ENCODE results near the gene DRGX. TPM values are rescaled to one million over a fixed set of nuclear protein-coding genes. Genes with fewer than 3 reads are reported as not detected.

Gene DRGX
- total RNA-seq, 1 experiment from 2014 or later: not detected

DNA sequence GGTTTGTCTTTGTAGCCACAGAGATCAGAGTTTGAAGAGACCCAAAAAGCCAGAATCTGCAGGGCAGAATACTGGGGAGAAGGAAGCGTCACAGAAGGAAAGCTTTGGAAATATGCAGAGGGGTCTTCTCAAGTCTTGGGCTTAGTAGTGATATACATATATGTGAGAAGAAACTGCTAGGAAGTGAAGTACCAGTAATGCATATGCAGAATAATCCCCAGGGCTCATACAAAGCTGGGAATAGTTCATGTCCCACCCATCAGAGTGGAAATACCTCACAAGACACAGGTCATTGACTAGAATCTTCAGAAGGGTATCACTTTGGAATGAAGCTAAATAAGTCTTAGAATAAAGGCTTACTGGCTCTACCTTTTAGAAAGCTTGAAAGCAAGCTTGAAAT lies 57.3 kb downstream of the DRGX start:
- DNase-seq (ENCODE audit: low spot score): no peak

DNA sequence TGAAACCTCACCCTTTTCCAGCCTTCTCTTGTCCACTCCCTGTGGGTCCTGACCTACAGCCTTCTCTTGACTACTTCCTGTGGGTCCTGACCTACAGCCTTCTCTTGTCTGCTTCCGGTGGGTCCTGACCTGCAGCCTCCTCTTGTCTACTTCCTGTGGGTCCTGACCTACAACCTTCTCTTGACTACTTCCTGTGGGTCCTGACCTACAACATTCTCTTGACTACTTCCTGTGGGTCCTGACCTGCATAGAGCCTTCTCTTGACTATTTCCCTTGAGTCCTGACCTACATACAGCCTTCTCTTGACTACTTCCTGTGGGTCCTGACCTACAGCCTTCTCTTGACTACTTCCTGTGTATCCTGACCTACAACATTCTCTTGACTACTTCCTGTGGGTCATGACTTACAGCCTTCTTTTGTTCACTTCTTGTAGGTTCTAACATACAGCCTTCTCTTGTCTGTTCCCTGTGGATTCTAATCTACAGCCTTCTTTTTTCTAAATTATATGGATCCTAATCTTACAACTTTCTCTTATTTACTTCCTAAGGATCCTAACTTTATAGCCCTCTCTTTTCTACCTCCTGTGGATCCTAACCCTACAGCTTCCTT lies 60.4 kb downstream of the DRGX start:
- DNase-seq (ENCODE audit: low spot score): no peak

DNA sequence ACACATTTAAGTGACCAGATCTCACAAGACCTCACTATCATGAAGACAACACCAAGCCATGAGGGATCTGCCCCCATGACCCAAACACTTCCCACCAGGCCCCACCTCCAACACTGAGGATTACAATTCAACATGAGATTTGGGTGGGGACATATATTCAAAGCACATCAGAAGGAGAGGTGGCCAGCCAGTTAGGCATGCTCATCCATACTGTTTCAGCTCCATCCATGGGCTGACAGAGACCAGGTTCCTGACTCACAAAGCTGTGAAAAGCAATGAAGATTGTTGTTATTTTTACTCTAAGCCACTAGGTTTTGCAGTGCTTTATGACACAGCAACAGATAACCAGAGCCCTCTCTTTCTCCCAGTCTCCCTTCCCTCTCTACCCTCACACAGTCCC lies 60.9 kb downstream of the DRGX start:
- DNase-seq (ENCODE audit: low spot score): no peak

DNA sequence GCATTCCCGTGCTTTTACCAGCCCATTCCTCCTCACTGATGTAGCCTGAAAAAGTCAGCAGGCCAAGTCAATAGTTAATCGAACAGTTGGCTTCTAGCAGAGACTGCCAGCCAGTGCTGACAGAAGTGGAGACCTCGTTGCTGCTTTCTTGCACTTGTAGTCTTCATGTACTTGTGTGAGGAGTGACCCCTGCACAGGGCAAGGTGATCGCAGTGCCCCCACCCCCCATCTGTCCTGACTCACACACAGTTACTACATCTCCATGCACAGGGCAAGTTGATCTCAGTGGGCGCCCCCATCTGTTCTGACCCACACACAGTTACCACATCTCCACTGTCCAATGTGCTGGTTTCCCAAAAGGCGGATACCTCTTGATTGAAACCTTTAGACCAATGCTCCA lies 62.7 kb downstream of the DRGX start:
- DNase-seq (ENCODE audit: low spot score): no peak

DNA sequence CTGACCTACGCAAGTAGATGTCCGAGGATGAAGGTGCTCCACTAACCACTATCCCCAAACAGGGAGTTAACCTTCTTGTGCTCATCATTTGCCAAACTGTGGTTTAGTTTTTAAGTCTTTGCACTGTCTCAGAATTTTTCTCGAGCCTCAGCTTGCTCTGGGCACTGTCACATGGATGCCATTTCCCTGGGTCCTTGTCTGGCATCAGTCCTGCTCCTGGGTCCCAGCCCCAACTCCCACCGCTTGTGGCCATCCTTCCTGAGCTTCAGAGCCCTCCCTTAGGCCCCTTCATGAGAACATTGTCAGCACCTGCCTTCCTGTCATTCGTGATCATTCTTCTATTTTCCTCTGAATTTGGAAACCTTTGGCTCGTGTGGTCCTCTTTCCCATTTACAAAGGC lies 63.1 kb downstream of the DRGX start:
- DNase-seq (ENCODE audit: low spot score): no peak

DNA sequence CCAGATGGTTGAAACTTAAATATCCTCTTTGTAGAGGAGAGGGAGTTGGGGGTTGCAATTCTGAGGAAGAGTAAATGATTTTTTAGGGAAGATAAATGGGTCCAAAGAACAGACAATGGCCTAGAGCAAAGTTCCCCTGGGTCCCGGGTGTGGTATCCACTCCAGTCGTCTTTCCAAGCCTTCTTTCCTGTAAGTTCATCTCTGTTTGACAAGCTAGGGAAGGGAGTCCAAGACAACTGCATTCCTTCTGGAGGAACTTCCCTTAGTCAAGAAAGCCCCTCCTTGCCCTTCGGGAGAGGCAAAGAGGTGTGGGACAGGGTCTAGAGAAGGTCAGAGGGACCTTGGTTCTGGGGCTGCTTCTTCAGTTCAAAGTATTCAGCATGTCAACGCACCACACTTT lies 63.6 kb downstream of the DRGX start:
- DNase-seq (ENCODE audit: low spot score): no peak

DNA sequence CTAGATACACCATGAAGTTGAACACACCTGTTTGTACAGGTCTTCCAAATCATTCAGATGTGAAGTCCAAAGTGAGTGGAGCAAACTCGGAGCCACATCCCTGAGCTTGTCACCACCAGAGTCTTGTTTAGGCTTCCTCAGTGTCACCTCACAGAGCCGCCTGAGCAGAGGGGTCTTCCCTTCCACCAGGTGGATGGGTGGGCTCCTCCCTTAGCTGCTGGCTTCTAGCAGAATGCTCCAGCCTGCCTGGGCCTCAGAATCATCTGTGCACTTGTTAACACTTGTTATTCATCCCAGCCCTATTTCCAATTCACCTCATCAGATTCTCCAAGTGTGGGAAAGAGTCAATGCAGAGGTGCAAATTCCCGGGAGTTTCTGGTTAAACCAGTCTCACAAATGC lies 64.5 kb downstream of the DRGX start:
- DNase-seq (ENCODE audit: low spot score): no peak

DNA sequence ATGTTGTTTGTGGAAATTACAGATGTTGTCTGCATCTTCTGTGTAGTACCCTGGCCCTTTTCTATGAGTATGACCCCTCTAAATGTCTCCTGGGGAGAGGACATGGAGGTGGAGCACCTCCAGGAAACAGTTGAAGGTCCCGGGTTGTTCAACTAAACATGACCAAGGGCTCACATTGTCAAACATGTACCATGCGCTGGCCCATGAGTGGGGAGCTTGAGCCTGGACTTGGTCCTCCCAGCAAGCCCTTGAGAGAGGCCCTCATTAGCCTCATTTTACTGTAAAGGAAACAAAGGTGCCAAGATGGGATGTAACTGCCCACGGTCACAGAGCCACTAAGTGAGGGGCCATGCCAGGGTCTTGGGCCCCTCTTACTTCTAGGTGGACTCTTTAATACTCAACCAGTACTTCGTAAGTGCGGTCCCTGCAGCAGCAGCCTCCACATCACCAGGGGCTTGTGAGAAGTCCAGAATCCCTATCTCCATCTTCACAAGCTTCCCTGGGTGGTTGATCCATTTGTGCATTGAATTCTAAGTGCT lies 65.7 kb downstream of the DRGX start:
- no peak for DNase-seq (ENCODE audit: low spot score)

DNA sequence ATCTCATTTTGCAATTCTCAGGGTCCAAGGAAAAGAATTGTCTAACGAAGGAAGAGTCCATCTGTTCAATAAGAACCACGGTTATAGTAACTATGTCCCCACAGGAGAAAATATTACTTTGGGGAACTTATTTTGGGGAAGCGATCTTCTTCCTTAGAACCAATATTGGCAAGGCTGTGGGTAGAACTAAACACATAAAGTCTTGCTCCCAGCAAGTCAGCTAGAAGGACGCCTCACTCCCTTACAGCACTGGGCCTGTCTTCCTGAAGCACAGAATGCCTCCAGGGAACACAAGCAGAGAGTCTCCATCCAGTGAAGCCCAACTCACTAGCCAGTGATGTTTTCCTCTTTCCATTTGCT lies 66.8 kb downstream of the DRGX start:
- DNase-seq (ENCODE audit: low spot score): no peak

DNA sequence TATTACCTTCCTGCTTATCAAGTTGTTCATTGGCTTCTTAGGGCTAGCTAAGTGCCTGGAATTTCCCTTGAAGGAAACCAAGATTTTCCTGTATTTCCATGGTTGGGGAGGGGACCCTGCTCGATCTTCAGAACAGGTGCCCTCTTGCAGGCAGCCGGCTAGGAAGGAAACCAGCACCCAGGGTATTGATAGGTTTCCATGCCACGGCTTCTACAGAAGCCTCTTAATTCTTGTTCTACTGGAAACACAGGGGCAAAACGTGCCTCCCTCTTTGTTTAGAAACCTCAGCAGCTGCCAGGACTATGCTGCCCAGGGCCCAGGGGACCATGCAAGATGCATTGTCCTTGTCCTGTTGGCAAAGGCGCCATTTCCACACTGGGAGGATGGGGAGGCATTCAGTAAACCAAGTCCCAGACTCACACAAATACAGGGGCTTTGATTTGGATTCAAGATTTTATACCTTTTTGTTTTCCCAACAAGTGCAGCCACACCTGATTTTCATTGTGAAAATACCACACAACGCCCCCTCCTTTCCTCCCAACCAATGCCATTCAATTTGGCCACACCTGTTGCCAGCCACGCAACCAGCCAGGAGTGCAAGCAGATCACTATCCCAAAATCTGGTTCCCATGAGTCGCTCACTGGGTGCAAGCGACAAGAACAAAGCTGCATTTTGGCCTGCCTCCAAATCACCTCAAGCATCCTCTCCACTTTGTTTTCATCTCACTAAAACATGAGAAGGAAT lies 67.3 kb downstream of the DRGX start:
- no peak for DNase-seq (ENCODE audit: low spot score)

DNA sequence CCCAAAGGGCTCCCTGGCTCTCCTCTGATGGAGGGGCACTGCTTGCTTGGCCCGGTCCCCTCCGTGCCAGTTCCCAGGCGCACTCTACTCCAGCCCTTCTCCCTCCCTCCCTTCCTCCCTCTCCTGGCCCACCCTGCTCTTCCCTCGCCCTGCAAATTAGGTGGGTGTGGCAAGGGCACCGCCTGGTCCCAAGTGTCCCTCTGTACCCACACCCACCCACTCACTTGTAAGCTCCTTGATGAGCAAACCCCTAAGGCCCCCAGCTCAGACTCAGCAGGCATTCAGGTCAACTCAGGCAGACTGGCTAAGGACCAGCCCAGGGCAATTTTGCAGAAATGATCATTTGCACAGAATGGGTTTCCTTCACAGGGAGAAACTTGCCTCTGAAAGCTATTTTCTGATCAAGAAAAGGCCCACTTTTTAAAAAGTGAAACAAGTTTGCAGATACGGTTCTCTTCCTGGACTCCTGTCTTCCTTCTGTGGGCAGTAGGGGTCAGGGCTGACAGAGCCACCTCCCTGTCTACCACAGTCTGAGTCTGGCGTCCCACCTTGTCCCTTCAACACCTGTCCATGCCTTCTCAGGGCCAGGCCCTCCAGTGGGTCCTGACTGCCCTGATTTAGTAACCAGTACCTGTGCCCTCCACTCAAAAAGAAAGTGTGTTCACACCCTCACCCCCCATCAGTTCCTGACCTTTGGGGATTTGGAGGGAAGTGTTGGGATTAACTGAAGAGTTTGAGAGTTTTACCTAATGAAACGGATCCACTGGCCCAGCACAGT lies 68.7 kb downstream of the DRGX start:
- DNase-seq (ENCODE audit: low spot score): no peak

DNA sequence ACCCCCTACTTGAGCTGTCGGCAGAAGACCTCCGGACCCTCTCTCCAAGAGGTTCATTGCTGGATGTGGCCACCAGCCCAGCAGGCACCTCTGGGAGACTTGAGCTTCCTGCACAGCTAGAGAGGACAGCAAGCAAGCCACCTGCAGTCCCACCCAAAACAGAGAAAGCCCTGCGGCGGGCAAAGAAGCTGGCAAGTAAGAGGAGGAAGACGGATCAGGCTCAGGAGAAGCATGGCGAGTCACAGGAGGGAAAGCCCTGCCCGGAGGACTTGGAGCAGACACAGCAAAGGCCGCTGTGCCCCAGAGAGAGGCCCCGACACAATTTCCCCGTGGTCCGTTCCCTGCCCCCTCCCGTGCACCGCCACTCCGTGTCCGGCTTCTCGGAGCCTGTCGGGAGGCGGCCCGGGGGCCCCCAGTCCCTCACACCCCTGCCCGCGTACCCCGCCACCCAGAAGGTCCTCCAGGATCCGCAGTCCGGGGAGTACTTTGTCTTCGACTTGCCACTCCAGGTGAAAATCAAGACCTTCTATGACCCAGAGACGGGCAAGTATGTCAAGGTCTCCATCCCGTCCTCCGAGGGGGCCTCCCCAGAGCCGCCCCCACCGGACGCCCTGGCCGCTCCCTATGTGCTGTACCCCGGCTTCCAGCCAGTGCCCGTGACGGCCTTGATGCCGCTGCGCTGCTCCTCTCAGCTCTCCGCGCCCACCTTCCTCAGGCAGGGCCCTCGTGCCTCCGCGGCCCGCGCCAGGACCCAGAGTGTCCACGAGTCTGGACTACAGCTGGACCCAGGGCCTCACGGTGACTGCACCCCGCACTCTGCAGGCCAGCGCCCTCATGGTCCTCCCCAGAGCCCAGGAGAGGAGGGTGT lies 69.7 kb downstream of the DRGX start:
- DNase-seq (ENCODE audit: low spot score): no peak

DNA sequence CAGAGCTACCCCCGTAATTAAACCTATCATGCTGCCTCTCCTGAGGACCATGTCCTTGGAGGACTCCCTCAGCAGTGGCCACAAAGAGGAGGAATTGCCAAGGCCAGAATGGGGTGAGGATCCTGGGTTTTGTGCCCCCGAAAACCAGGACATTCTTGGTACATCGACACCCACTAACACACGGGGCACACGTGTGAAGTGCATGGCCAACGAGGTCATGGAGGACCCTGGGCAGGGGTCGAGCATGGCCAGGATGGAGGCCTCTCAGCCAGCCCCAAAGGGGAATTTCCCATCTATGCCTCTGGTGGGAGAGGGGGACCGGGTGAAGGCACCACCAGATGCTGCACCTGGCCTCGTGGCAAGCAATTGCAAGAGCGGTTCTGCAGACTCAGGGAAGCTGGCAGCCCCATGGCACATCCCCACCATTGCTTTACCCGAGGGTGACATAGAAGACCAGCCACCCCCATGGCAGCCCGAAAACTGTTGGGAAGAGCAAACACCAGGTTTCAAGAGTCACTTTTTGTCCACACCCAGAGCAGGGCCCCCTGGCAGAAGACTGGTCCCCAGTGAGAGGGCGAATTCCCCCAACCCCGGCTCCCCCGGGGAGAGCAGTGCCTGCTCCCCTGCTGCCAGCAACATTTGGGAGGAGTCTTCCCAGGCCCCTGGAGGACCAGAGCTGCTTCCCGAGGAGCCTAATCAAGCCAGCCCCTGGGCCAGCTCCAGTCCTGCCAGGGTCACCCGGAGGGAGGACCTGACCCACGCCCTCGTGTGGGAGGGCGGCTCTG lies 70.6 kb downstream of the DRGX start:
- DNase-seq (ENCODE audit: low spot score): no peak

DNA sequence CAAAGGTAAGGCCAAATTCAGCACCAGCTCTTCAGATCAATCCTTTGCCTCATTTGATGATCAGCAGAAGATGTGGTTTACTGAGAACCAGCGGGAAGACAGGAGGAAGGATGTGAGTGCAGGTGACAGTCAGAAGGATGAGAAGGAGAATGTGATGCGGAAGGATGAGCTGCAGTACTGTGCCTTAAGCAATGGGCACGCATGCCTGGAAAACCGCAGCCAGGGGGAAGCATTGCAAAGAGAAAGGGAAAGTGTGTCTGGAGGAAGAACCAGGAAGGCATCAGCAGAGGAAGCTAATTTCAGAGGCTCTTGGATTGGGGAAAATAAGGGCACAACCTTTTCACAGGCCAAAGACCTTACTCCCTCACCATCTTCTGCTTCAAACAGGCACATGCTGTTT lies 71.2 kb downstream of the DRGX start:
- DNase-seq (ENCODE audit: low spot score): no peak

DNA sequence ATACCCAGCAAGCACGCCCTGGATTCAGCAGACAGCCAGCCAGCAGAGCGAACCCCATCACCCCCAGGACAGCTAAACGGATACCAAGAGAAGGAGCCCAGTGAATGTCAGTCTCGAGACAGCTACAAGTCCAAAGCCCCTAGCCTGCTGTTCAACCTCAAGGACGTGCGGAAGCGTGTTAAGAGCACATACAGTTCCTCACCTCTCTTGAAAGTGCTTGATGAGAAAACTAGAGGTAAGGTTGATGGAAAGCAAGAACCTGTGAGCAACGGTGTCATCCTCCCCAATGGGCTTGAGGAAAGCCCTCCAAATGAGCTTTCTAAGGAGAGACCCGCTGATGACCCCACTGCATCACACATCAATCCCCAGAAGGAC lies 72.0 kb downstream of the DRGX start:
- no peak for DNase-seq (ENCODE audit: low spot score)

DNA sequence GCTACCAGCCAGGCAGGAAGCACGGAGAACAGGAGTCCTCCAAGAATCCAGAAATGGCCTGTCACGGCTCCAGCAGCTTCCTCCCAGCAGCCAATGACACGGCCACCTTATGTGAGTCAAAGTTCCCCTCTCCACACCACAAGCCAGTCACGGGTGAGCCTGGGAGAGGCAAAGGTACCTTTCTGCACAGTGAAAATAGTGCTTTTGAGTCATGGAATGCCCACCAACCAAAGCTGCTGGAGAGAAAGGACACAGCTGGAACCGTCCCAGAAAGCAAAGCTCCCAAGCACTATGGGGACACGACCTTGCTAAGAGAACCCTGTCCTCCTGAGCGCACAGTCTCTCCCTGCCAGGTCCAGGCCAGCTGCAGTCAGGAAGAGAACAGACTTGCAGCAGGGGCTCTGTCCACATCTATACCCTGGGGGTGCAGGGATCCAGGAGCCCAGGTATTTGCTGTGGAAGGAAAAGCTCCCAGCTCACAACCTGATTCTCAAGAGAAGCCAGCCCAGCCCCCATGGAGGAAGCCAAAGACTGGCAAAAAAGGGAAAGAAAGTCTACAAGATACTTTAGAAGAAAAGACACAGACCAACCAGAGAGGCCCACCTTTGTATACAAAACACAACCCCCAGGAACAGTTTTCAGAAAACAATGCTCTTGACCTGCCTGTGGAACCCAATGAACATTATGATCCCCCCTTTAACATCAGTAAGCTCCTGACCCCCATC lies 72.6 kb downstream of the DRGX start:
- DNase-seq (ENCODE audit: low spot score): no peak

DNA sequence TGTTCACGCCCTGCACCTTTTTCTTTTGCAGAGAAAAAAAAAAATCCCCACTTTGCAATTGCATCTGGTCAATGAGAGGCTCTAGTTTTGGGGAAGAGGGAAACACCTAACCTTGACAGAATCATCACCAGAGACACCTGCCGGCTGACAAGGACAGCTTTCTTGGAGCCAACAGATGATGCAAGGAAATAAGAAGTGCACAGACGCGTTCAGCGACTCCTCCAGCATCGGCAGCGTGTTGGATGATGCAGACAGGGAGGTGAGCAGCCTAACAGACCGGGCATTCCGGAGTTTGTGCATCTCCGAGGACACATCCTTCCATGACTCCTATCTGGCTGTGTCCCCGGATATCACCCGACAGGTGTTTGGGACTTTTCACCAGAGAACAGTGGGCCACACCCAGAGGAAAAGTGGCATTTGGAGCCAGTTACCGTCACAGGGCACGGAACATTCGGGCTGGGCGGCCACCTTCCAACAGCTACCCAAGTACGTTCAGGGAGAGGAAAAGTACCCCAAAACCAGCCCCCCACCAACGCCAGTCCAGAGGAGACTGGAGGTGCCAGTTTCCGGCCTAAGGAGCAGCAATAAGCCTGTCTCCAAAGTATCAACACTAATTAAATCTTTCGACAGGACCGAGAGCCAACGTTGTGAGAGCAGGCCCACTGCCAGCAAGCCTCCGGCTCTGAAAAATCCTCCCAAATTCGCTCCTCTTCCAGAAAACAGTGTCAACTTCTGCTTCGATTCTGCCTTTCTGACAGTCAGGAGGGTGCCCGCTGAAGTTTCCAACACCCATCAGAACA lies 73.3 kb downstream of the DRGX start:
- DNase-seq (ENCODE audit: low spot score): no peak

DNA sequence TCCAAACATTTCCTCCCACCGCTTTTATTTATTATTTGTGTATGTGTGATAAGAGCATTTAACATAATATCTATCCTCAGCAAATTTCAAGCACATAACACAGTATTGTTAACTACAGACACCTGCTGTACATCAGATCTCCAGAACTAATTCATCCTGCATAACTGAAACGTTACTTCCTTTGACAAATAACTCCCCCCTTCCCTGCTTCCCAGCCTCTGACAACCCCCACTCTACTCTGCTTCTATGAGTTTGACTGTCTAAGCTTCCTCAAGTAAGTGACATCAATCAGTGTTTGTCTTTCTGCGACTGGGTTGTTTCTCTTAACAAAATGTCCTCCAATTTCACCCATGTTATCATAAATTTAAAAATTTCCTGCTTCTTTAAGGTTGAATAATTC lies 74.9 kb downstream of the DRGX start:
- DNase-seq (ENCODE audit: low spot score): no peak

DNA sequence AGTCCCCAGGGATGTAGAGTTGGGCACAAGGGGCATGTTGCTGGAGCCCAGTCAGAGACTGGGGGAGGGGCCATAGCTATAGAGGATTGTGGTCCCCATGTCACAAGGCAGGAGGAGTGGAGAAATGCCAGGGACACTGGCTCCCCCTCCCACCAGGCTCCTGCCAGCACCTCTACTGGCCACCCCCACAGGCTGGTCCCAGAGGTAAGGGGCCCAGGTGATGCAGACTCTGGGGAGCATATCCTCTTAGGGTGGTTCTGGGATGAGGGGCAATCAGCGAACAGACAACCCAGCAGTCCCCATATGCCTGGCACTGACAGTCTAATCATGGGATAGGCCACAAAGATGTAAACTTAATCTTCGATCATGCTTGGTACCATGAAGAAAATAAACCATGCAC lies 75.7 kb downstream of the DRGX start:
- no peak for DNase-seq (ENCODE audit: low spot score)

DNA sequence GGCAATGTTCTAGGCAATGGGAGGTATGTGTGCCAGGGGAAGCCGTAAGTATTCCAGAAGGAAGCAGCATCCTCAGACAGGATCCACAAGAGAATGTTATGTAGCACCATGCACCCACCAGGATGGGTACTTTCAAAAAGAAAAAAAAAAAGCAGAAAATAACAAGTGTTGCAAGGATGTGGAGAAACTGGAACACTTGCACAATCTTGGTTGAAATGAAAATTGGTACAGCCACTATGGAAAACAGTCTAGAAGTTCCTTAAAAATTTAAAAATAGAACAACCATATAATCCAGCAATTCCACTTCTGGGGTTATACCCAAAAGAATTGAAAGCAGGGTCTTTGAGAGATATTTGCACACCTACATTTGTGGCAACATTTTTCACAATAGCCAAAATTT lies 76.7 kb downstream of the DRGX start:
- no peak for DNase-seq (ENCODE audit: low spot score)
